OCI-LY3 (cell line): Measurements from ENCODE around the gene CCDC120.

Experiments used
- H2AFZ ChIP-seq: fragments of 200-600, 300-600 bp; shearing (Covaris generic); 2 replicates; pipeline ENCODE4 v1.6.0; 2014; ENCODE audit warnings: antibody characterized with exemption, low read depth, low read length
- H3K27ac ChIP-seq: fragments of 200-600, 300-600 bp; sonication (generic); 2 replicates; pipeline ENCODE4 v1.5.1; 2014; ENCODE audit warnings: mild to moderate bottlenecking, low read length, moderate library complexity, mixed read lengths
- H3K27me3 ChIP-seq: fragments of 200-600, 300-600 bp; sonication (generic); 2 replicates; pipeline ENCODE4 v1.6.1; 2014; ENCODE audit warnings: low read depth, low read length, mixed read lengths
- H3K36me3 ChIP-seq: fragments of 200-600, 300-600 bp; sonication (generic); replicated peaks from 2 replicates; pipeline ENCODE3; 2014; ENCODE audit warnings: low read depth, low read length, mixed read lengths
- H3K4me1 ChIP-seq: fragments of 300-600, 200-600 bp; sonication (generic); 2 replicates; pipeline ENCODE4 v1.6.1; 2014; ENCODE audit warnings: low read length, mixed read lengths
- H3K4me2 ChIP-seq: fragments of 200-600, 300-600 bp; sonication (generic); 2 replicates; pipeline ENCODE4 v1.6.1; 2014; ENCODE audit warnings: low read length, mixed read lengths
- H3K4me3 ChIP-seq: fragments of 300-600, 200-600 bp; sonication (generic); 2 replicates; pipeline ENCODE4 v1.5.1; 2014; ENCODE audit warnings: antibody characterized with exemption, mild to moderate bottlenecking, low read length, moderate library complexity
- H3K79me2 ChIP-seq: fragments of 300-600, 200-600 bp; shearing (Covaris generic); 2 replicates; pipeline ENCODE4 v1.6.1; 2014; ENCODE audit warnings: mild to moderate bottlenecking, low read length, mixed read lengths
- H3K9ac ChIP-seq: fragments of 300-600, 200-600 bp; shearing (Covaris generic); 2 replicates; pipeline ENCODE4 v1.6.0; 2014; ENCODE audit warnings: mild to moderate bottlenecking, low read length, moderate library complexity
- H3K9me3 ChIP-seq: fragments of 200-600, 300-600 bp; shearing (Covaris generic); 2 replicates; pipeline ENCODE4 v1.6.1; 2014; ENCODE audit warnings: low read length, mixed read lengths; ENCODE audit not compliant: insufficient read depth
- H4K20me1 ChIP-seq: fragments of 200-600, 300-600 bp; sonication (generic); 2 replicates; pipeline ENCODE4 v1.6.1; 2016; ENCODE audit warnings: low read length, mixed read lengths; ENCODE audit not compliant: insufficient read depth
- EZH2phosphoT487 ChIP-seq: fragments of 200-600 bp; shearing (Covaris generic); IDR thresholded peaks from 2 replicates; pipeline ENCODE4 v1.6.1; 2018; ENCODE audit warnings: antibody characterized with exemption, mixed run types, low read depth
- TF ChIP-seq, protein P1 (sequence below): fragments of 200-600, 300-600 bp; sonication (generic); IDR thresholded peaks from 2 replicates; pipeline ENCODE4 v1.5.1; 2014; ENCODE audit warnings: antibody characterized with exemption, low read length, low read depth

CCDC120 gene

GRCh38 chrX:49116716-49117115, 57.9 kb downstream of the CCDC120 start:
- H3K4me3 ChIP-seq, result no peak overlapping the region
- TF ChIP-seq, protein P1, sequence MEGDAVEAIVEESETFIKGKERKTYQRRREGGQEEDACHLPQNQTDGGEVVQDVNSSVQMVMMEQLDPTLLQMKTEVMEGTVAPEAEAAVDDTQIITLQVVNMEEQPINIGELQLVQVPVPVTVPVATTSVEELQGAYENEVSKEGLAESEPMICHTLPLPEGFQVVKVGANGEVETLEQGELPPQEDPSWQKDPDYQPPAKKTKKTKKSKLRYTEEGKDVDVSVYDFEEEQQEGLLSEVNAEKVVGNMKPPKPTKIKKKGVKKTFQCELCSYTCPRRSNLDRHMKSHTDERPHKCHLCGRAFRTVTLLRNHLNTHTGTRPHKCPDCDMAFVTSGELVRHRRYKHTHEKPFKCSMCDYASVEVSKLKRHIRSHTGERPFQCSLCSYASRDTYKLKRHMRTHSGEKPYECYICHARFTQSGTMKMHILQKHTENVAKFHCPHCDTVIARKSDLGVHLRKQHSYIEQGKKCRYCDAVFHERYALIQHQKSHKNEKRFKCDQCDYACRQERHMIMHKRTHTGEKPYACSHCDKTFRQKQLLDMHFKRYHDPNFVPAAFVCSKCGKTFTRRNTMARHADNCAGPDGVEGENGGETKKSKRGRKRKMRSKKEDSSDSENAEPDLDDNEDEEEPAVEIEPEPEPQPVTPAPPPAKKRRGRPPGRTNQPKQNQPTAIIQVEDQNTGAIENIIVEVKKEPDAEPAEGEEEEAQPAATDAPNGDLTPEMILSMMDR, result no peak
- no peak for TF ChIP-seq EZH2phosphoT487
- H3K9me3 ChIP-seq, result no peaks in the 10 kb centered on the region
- H2AFZ ChIP-seq, result no peak overlapping the region
- H3K27me3 ChIP-seq, result no peaks in the 10 kb centered on the region
- H3K27ac ChIP-seq, result no peak overlapping the region
- H3K9ac ChIP-seq, result no peak overlapping the region
- H3K36me3 ChIP-seq, result no peaks in the 10 kb centered on the region
- no peaks in the 10 kb centered on the region for H3K4me1 ChIP-seq
- no peaks in the 10 kb centered on the region for H3K79me2 ChIP-seq
- H4K20me1 ChIP-seq, result no peaks in the 10 kb centered on the region
- no peak overlapping the region for H3K4me2 ChIP-seq

GRCh38 chrX:49117581-49117980, 58.8 kb downstream of the CCDC120 start:
- H3K4me3 ChIP-seq, result no peak overlapping the region
- H3K9ac ChIP-seq, result no peak overlapping the region
- no peaks in the 10 kb centered on the region for H3K9me3 ChIP-seq
- no peaks in the 10 kb centered on the region for H3K36me3 ChIP-seq
- H3K27me3 ChIP-seq, result no peaks in the 10 kb centered on the region
- H3K4me2 ChIP-seq, result no peak overlapping the region
- TF ChIP-seq, protein P1, result no peak
- no peak for TF ChIP-seq EZH2phosphoT487
- peaks cover 2% of the 10 kb centered on the region for H3K4me1 ChIP-seq
- H3K27ac ChIP-seq, result no peak overlapping the region
- peaks cover 4% of the 10 kb centered on the region for H3K79me2 ChIP-seq
- H4K20me1 ChIP-seq, result no peaks in the 10 kb centered on the region
- no peak overlapping the region for H2AFZ ChIP-seq
